OCI-LY3 (cell line): ENCODE data around the gene AFF2.

ENCODE experiments used
- CTCF ChIP-seq: fragments of 200-600, 300-600 bp; sonication (generic); IDR thresholded peaks from 2 replicates; pipeline ENCODE4 v1.5.1; 2014; ENCODE audit warnings: antibody characterized with exemption, low read length, low read depth
- EZH2phosphoT487 ChIP-seq: fragments of 200-600 bp; shearing (Covaris generic); IDR thresholded peaks from 2 replicates; pipeline ENCODE4 v1.6.1; 2018; ENCODE audit warnings: antibody characterized with exemption, mixed run types, low read depth

- no peak for TF ChIP-seq CTCF
- no peak for TF ChIP-seq EZH2phosphoT487
Observed at GRCh38 chrX:148902581-148902980, 402.2 kb downstream of the AFF2 start.
